HEK293T (cell line): Measurements from ENCODE around the gene TTLL6.

Experiments used
- BHLHE40 ChIP-seq: fragments of 450-650 bp; IDR thresholded peaks from 2 replicates; pipeline ENCODE4 v1.6.1; 2016; ENCODE audit warnings: mild to moderate bottlenecking, moderate library complexity, borderline replicate concordance
- FOXK2 ChIP-seq: fragments of 450-650 bp; IDR thresholded peaks from 2 replicates; pipeline ENCODE4 v1.6.1; 2016; ENCODE audit warnings: mild to moderate bottlenecking
- HDGF ChIP-seq: fragments of 450-650 bp; IDR thresholded peaks from 2 replicates; pipeline ENCODE4 v1.6.1; 2017; ENCODE audit warnings: antibody characterized with exemption, borderline replicate concordance
- L3MBTL2 ChIP-seq: fragments of 450-650 bp; conservative IDR thresholded peaks from 2 replicates; pipeline ENCODE4 v1.6.1; 2016; ENCODE audit warnings: mild to moderate bottlenecking
- SP1 ChIP-seq: fragments of 450-650 bp; IDR thresholded peaks from 2 replicates; pipeline ENCODE4 v1.6.1; 2017
- SUZ12 ChIP-seq: fragments of 450-650 bp; IDR thresholded peaks from 2 replicates; pipeline ENCODE4 v1.6.1; 2016; ENCODE audit warnings: mild to moderate bottlenecking
- TARDBP ChIP-seq: fragments of 450-650 bp; IDR thresholded peaks from 2 replicates; pipeline ENCODE4 v1.6.1; 2016

DNA sequence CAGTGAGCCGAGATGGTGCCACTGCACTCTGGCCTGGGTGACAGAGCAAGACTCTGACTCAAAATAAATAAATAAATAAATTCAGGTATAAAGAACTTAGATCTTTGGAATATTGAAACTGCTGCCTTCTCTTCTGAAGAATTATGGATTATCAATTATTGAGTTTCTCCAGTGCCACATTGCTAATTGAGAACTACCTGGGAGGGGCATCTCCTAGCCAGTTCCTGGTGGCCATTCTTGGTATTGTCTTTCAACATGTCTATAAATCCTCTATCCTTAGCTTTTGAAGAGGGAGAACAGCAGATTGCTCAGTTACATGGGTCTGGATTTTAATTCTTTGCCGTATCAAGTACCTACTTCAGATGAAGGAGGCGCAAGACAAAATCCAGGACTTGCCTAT lies 43.0 kb upstream of the TTLL6 start:
- TF ChIP-seq FOXK2 (no peak), SP1 (no peak), L3MBTL2 (no peak), BHLHE40 (no peak), TARDBP (no peak), SUZ12 (no peak), HDGF (no peak)
